ENCODE data around the gene DNAH6. TPM values are rescaled to one million over a fixed set of nuclear protein-coding genes. Genes with fewer than 3 reads are reported as not detected.

The DNAH6 gene
- total and polyA plus RNA-seq, 9 of the 15 experiments (the other 6 are each of a cell fraction or from before 2014, with no cell fraction given): 0.01 to 0.04 (median 0.01) TPM; not detected in 5

DNA sequence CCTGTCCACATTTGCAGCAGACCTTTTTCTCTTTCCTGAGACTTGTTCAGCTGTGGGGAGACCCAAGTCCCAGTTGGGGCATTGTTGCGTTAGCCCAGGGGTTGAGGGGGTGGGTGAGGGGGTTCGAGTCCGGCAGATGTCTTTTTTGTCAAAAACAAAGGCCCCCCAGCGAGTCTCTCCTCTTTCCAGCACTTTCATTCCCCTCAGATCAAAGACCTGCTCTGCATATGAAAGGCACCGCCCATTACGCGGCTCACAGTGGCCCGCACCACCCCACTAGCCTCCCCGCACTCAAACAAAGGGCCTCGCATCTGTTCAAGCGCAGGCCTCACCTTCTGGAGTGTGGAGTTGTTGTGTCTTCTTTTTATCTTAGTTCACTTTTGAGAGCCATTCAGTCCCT lies 339.4 kb downstream of the DNAH6 start:
- no peak overlapping the region for H3K4me2 ChIP-seq (ENCODE audit: insufficient read depth, low read length)
- CTCF ChIA-PET (ENCODE audit: low intra/inter-chr PET ratio): no interaction called here
- 3% methylated on average over 10 of the region's 11 CpGs for WGBS (ENCODE audit: insufficient coverage, low coverage, missing lambda C conversion rate)
- H3K79me2 ChIP-seq (ENCODE audit: control insufficient read depth, insufficient read depth, low read length): no peaks in the 10 kb centered on the region
- in situ Hi-C loops (cut with MboI): no loop called here
- no TSS peak for BruUV-seq (replicated peaks)
- H3K27ac ChIP-seq (ENCODE audit: extremely low read depth, low read depth, low read length): no peak overlapping the region
- H3K36me3 ChIP-seq (ENCODE audit: control insufficient read depth, insufficient read depth, low read length): no peaks in the 10 kb centered on the region
- H3K9ac ChIP-seq (ENCODE audit: insufficient read depth in 1 of 2, low read depth in 2 of 2, low read length in 2 of 2): no peak overlapping the region
- H3K4me1 ChIP-seq (replicated peaks in 1 of 2; ENCODE audit: control insufficient read depth in 2 of 2, insufficient read depth in 2 of 2, low read length in 2 of 2): peaks cover 0 to 10% of the 10 kb centered on the region in 2 experiments; a peak in 2 of 5 replicates
- H3K9me3 ChIP-seq (replicated peaks; ENCODE audit: control insufficient read depth, insufficient read depth, low read depth, low read length): no peaks in the 10 kb centered on the region
- H3K4me3 ChIP-seq: no peak overlapping the region
- FAIRE-seq (no peak), DNase-seq (ENCODE audit: extremely low read depth in 1 of 4, low spot score in 3 of 4) (no peak), ATAC-seq (no peak)
- H2AFZ ChIP-seq (ENCODE audit: low read depth, low read length): no peak overlapping the region
- POLR2A ChIA-PET: no interaction called here
- intact Hi-C loops (cut with micrococcal nuclease): no loop called here
- no peaks in the 10 kb centered on the region for H4K20me1 ChIP-seq (replicated peaks; ENCODE audit: control insufficient read depth, insufficient read depth, low read length)
- H3K27me3 ChIP-seq (ENCODE audit: control insufficient read depth in 2 of 2, insufficient read depth in 2 of 2, low read length in 2 of 2): peaks cover 5 to 27% of the 10 kb centered on the region in 2 experiments; a peak in 4 of 5 replicates
- no peaks in the 10 kb centered on the region for H3K9me1 ChIP-seq (ENCODE audit: control insufficient read depth, insufficient read depth, low read length)
- TF ChIP-seq MLX (CRISPR knock-in tag; conservative IDR thresholded peaks at IDR 0.05): no peak
- TF ChIP-seq, protein P1, sequence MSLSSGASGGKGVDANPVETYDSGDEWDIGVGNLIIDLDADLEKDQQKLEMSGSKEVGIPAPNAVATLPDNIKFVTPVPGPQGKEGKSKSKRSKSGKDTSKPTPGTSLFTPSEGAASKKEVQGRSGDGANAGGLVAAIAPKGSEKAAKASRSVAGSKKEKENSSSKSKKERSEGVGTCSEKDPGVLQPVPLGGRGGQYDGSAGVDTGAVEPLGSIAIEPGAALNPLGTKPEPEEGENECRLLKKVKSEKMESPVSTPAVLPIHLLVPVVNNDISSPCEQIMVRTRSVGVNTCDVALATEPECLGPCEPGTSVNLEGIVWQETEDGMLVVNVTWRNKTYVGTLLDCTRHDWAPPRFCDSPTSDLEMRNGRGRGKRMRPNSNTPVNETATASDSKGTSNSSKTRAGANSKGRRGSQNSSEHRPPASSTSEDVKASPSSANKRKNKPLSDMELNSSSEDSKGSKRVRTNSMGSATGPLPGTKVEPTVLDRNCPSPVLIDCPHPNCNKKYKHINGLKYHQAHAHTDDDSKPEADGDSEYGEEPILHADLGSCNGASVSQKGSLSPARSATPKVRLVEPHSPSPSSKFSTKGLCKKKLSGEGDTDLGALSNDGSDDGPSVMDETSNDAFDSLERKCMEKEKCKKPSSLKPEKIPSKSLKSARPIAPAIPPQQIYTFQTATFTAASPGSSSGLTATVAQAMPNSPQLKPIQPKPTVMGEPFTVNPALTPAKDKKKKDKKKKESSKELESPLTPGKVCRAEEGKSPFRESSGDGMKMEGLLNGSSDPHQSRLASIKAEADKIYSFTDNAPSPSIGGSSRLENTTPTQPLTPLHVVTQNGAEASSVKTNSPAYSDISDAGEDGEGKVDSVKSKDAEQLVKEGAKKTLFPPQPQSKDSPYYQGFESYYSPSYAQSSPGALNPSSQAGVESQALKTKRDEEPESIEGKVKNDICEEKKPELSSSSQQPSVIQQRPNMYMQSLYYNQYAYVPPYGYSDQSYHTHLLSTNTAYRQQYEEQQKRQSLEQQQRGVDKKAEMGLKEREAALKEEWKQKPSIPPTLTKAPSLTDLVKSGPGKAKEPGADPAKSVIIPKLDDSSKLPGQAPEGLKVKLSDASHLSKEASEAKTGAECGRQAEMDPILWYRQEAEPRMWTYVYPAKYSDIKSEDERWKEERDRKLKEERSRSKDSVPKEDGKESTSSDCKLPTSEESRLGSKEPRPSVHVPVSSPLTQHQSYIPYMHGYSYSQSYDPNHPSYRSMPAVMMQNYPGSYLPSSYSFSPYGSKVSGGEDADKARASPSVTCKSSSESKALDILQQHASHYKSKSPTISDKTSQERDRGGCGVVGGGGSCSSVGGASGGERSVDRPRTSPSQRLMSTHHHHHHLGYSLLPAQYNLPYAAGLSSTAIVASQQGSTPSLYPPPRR (CRISPR knock-in tag; IDR thresholded peaks at IDR 0.05; ENCODE audit: borderline replicate concordance): no peak
- TF ChIP-seq ZNF707 (CRISPR knock-in tag; conservative IDR thresholded peaks at IDR 0.05): no peak
- no peak for TF ChIP-seq SIN3A (IDR thresholded peaks at IDR 0.05; ENCODE audit: borderline replicate concordance in 2 of 2, control insufficient read depth in 1 of 2, low read depth in 2 of 2, low read length in 2 of 2)
- TF ChIP-seq ARID3B (CRISPR knock-in tag; IDR thresholded peaks at IDR 0.05; ENCODE audit: borderline replicate concordance): no peak
- TF ChIP-seq, protein P2, sequence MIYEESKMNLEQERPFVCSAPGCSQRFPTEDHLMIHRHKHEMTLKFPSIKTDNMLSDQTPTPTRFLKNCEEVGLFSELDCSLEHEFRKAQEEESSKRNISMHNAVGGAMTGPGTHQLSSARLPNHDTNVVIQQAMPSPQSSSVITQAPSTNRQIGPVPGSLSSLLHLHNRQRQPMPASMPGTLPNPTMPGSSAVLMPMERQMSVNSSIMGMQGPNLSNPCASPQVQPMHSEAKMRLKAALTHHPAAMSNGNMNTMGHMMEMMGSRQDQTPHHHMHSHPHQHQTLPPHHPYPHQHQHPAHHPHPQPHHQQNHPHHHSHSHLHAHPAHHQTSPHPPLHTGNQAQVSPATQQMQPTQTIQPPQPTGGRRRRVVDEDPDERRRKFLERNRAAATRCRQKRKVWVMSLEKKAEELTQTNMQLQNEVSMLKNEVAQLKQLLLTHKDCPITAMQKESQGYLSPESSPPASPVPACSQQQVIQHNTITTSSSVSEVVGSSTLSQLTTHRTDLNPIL (CRISPR knock-in tag; IDR thresholded peaks at IDR 0.05): no peak
- TF ChIP-seq ZNF146 (CRISPR knock-in tag; IDR thresholded peaks at IDR 0.05; ENCODE audit: unreplicated experiment): no peak
- no peak for TF ChIP-seq BCL6 (CRISPR knock-in tag; IDR thresholded peaks at IDR 0.05)
